Liver (tissue), 3 donors: ENCODE measurements around the gene USH2A.

Experiments used
- ATF3 ChIP-seq: IDR thresholded peaks from 2 replicates; pipeline ENCODE4 v1.6.1; 2016; ENCODE audit warnings: antibody characterized with exemption
- CTCF ChIP-seq: fragments of 150-350 bp; IDR thresholded peaks from 2 replicates; pipeline ENCODE4 v1.5.1; 2017; ENCODE audit warnings: improper control_type of control experiment, low read depth, low read length; ENCODE audit not compliant: missing input control
- EGR1 ChIP-seq, 2 donors: IDR thresholded peaks; 2 replicates each; pipeline ENCODE4 v1.6.1; 2016 to 2018; ENCODE audit warnings: antibody characterized with exemption in 2 of 2, low read depth in 2 of 2
- FOXA1 ChIP-seq: IDR thresholded peaks from 2 replicates; pipeline ENCODE4 v1.6.1; 2016; ENCODE audit warnings: antibody characterized with exemption
- GABPA ChIP-seq, 2 donors: IDR thresholded peaks in 1 of 2; conservative IDR thresholded peaks in 1 of 2; 2 replicates each; pipeline ENCODE4 v1.6.1; 2016; ENCODE audit warnings: antibody characterized with exemption in 2 of 2, mild to moderate bottlenecking in 1 of 2, moderate library complexity in 1 of 2
- JUND ChIP-seq, 2 donors: IDR thresholded peaks; 2 replicates each; pipeline ENCODE4 v1.6.1; 2016; ENCODE audit warnings: antibody characterized with exemption in 2 of 2
- MAX ChIP-seq: IDR thresholded peaks from 2 replicates; pipeline ENCODE4 v1.6.1; 2016; ENCODE audit warnings: antibody characterized with exemption
- RAD21 ChIP-seq, 2 donors: IDR thresholded peaks; 2 replicates each; pipeline ENCODE4 v1.6.1; 2016; ENCODE audit warnings: antibody characterized with exemption in 2 of 2, mild to moderate bottlenecking in 2 of 2
- REST ChIP-seq: IDR thresholded peaks from 2 replicates; pipeline ENCODE4 v1.6.1; 2016; ENCODE audit warnings: antibody characterized with exemption, mild to moderate bottlenecking
- RXRA ChIP-seq, 2 donors: IDR thresholded peaks; 2 replicates each; pipeline ENCODE4 v1.6.1; 2017 to 2018; ENCODE audit warnings: antibody characterized with exemption in 2 of 2, mild to moderate bottlenecking in 1 of 2
- SP1 ChIP-seq: IDR thresholded peaks from 2 replicates; pipeline ENCODE4 v1.6.1; 2018; ENCODE audit warnings: antibody characterized with exemption, mild to moderate bottlenecking
- TAF1 ChIP-seq: conservative IDR thresholded peaks from 2 replicates; pipeline ENCODE4 v1.6.1; 2016; ENCODE audit warnings: antibody characterized with exemption, mild to moderate bottlenecking
- YY1 ChIP-seq: IDR thresholded peaks from 2 replicates; pipeline ENCODE4 v1.6.1; 2016; ENCODE audit warnings: antibody characterized with exemption, mild to moderate bottlenecking
- ZBTB33 ChIP-seq: IDR thresholded peaks from 2 replicates; pipeline ENCODE4 v1.6.1; 2016; ENCODE audit warnings: antibody characterized with exemption
- donor health status: healthy.
- donor health status: healthy.

GRCh38 chr1:216450227-216450626 is 27.0 kb upstream of the USH2A start:
- TF ChIP-seq CTCF (no peak), GABPA (IDR thresholded peaks at IDR 0.05 in 1 of 2, conservative IDR thresholded peaks at IDR 0.05 in 1 of 2) (no peak), REST (no peak), ATF3 (no peak), YY1 (no peak), EGR1 (IDR thresholded peaks at IDR 0.05; ENCODE audit: low read depth in 2 of 2) (no peak), RAD21 (IDR thresholded peaks at IDR 0.05) (no peak), TAF1 (no peak), JUND (IDR thresholded peaks at IDR 0.05) (no peak), FOXA1 (no peak), MAX (no peak), RXRA (IDR thresholded peaks at IDR 0.05) (no peak), SP1 (no peak), ZBTB33 (no peak)
